Lower lobe of right lung (tissue), 2 donors: ENCODE results near the gene EYA3. TPM values are rescaled to one million over a fixed set of nuclear protein-coding genes. Genes with fewer than 3 reads are reported as not detected.

ENCODE experiments used
- ATAC-seq, 2 donors: fragments of 200-7000 bp; cut with Tn5 transposase; one replicate each; pipeline ENCODE4 v1.9.1; 2020 to 2022; ENCODE audit warnings: mild to moderate bottlenecking in 2 of 2, moderate library complexity in 2 of 2
- DNase-seq: peaks from one replicate; pipeline ENCODE4 v3.0.0-alpha.2; 2020
- H3K27ac ChIP-seq: fragments of 200-600 bp; one replicate; pipeline ENCODE4 v1.8.0; 2022
- H3K27me3 ChIP-seq: fragments of 200-600 bp; one replicate; pipeline ENCODE4 v1.8.0; 2022; ENCODE audit warnings: low read depth
- H3K36me3 ChIP-seq: fragments of 200-600 bp; one replicate; pipeline ENCODE4 v1.8.0; 2022; ENCODE audit warnings: mild to moderate bottlenecking
- H3K4me1 ChIP-seq: fragments of 200-600 bp; one replicate; pipeline ENCODE4 v1.8.0; 2022
- H3K4me3 ChIP-seq: fragments of 200-600 bp; one replicate; pipeline ENCODE4 v1.8.0; 2022; ENCODE audit warnings: mild to moderate bottlenecking
- H3K9me3 ChIP-seq: fragments of 200-600 bp; one replicate; pipeline ENCODE4 v1.8.0; 2022
- CTCF ChIP-seq: fragments of 200-600 bp; IDR thresholded peaks from one replicate; pipeline ENCODE4 v1.8.0; 2022; ENCODE audit warnings: antibody characterized with exemption, mild to moderate bottlenecking
- intact Hi-C: fragments of 100-400 bp; cut with DNase I; formaldehyde crosslinking; loops from one replicate; pipeline ENCODE4 v1.11.0; 2022
- total RNA-seq: library from RNA; stranded (reverse); fragmentation: NEBNext Ultra II Directional; extraction: Animal tissue kit (Norgen Biotek cat#: 25700); gene quantifications from one replicate; pipeline ENCODE4 v1.2.1, GENCODE V29; 2021
- donor health status: DM: no; HTN: yes; CAD: no; lungs with severe emphysema.

EYA3 gene
- total RNA-seq, 1 donor from 2014 or later, result 20.4 TPM

- ATAC-seq (no peak), DNase-seq (no peak)
- intact Hi-C loops, result no loop called here
- H3K27ac ChIP-seq, result peak overlapping the region; percentile 75
- no peaks in the 10 kb centered on the region for H3K9me3 ChIP-seq
- H3K27me3 ChIP-seq, result no peaks in the 10 kb centered on the region
- no peak overlapping the region for H3K4me3 ChIP-seq
- H3K36me3 ChIP-seq, result no peaks in the 10 kb centered on the region
- peaks cover 14% of the 10 kb centered on the region for H3K4me1 ChIP-seq
- TF ChIP-seq CTCF, result no peak
Observed at GRCh38 chr1:28134651-28135207, 46.3 kb upstream of the EYA3 start.

- ATAC-seq (no peak), DNase-seq (no peak)
- TF ChIP-seq CTCF, result no peak
- Histone ChIP-seq H3K9me3 (no peaks in the 10 kb centered on the region), H3K4me3 (no peak overlapping the region), H3K27ac (peak overlapping the region; percentile 11), H3K27me3 (no peaks in the 10 kb centered on the region), H3K36me3 (no peaks in the 10 kb centered on the region), H3K4me1 (peaks cover 23% of the 10 kb centered on the region)
- intact Hi-C loops, result no loop called here
Observed at GRCh38 chr1:28132171-28133167, 44.1 kb upstream of the EYA3 start.

- DNase-seq, result no peak
- Histone ChIP-seq H3K36me3 (no peaks in the 10 kb centered on the region), H3K9me3 (no peaks in the 10 kb centered on the region), H3K4me3 (no peak overlapping the region), H3K27me3 (no peaks in the 10 kb centered on the region), H3K27ac (no peak overlapping the region), H3K4me1 (peaks cover 17% of the 10 kb centered on the region)
- no peak for TF ChIP-seq CTCF
- intact Hi-C loops, result no loop called here
- ATAC-seq, result no peak
Observed at GRCh38 chr1:28130901-28131300, 42.5 kb upstream of the EYA3 start.

GRCh38 chr1:28129150-28129549 is 40.7 kb upstream of the EYA3 start:
- ATAC-seq (peak; percentile 13 to 54), DNase-seq (no peak)
- peaks cover 14% of the 10 kb centered on the region for H3K4me1 ChIP-seq
- no peaks in the 10 kb centered on the region for H3K27me3 ChIP-seq
- no peaks in the 10 kb centered on the region for H3K36me3 ChIP-seq
- intact Hi-C loops, result no loop called here
- H3K27ac ChIP-seq, result no peak overlapping the region
- TF ChIP-seq CTCF, result no peak
- H3K4me3 ChIP-seq, result no peak overlapping the region
- no peaks in the 10 kb centered on the region for H3K9me3 ChIP-seq

GRCh38 chr1:28127617-28128257 is 39.3 kb upstream of the EYA3 start:
- Histone ChIP-seq H3K9me3 (no peaks in the 10 kb centered on the region), H3K27me3 (no peaks in the 10 kb centered on the region), H3K4me1 (peaks cover 9% of the 10 kb centered on the region), H3K36me3 (no peaks in the 10 kb centered on the region), H3K4me3 (no peak overlapping the region), H3K27ac (peak overlapping the region; percentile 49)
- intact Hi-C loops, result no loop called here
- DNase-seq (no peak), ATAC-seq (peak; percentile 41 to 44)
- TF ChIP-seq CTCF, result no peak
